Keratinocyte (primary cell): ENCODE data around the gene BLTP2. TPM values are rescaled to one million over a fixed set of nuclear protein-coding genes. Genes with fewer than 3 reads are reported as not detected.

Experiments used
- DNase-seq: peaks from one replicate; pipeline ENCODE4 v3.0.0-alpha.2; 2011; ENCODE audit warnings: low read depth, missing footprints, low spot score
- FAIRE-seq: peaks from 2 replicates; lab custom pipeline; 2011; peaks lifted over from hg19 to GRCh38; lab: Jason Lieb, UNC
- H2AFZ ChIP-seq: 2 replicates; pipeline ENCODE4 v1.6.0; 2012; ENCODE audit warnings: low read length, control low read depth, inconsistent platforms; ENCODE audit not compliant: control insufficient read depth
- H3K27ac ChIP-seq: 2 replicates; pipeline ENCODE4 v1.5.1; 2011; ENCODE audit warnings: low read length; ENCODE audit not compliant: control insufficient read depth, insufficient read depth
- H3K27me3 ChIP-seq: 3 replicates; pipeline ENCODE4 v1.6.0; 2011; ENCODE audit warnings: low read length; ENCODE audit not compliant: control insufficient read depth, insufficient read depth; ENCODE audit errors: extremely low read depth
- H3K36me3 ChIP-seq, 2 experiments: 2 replicates in 1 of 2; 3 replicates in 1 of 2; pipeline ENCODE4 v1.5.1; 2011; ENCODE audit warnings: low read length in 2 of 2, mild to moderate bottlenecking in 1 of 2; ENCODE audit not compliant: control insufficient read depth in 2 of 2, insufficient read depth in 2 of 2; ENCODE audit errors: extremely low read depth in 1 of 2
- H3K4me1 ChIP-seq: 3 replicates; pipeline ENCODE4 v1.5.1; 2011; ENCODE audit warnings: low read length; ENCODE audit not compliant: control insufficient read depth, insufficient read depth; ENCODE audit errors: extremely low read depth
- H3K4me2 ChIP-seq: 3 replicates; pipeline ENCODE4 v1.6.0; 2011; ENCODE audit warnings: low read depth, low read length; ENCODE audit not compliant: control insufficient read depth, insufficient read depth; ENCODE audit errors: extremely low read depth
- H3K4me3 ChIP-seq, 3 experiments: fragments of 200-600 bp in 1 of 3; sonication (generic) in 1 of 3; 2 replicates in 2 of 3; 3 replicates in 1 of 3; pipeline ENCODE4 v1.5.1; 2011 to 2016; ENCODE audit warnings: low read length in 3 of 3, mild to moderate bottlenecking in 3 of 3, control low read depth in 2 of 3, inconsistent platforms in 1 of 3, low read depth in 1 of 3, mixed read lengths in 1 of 3, mixed run types in 1 of 3, moderate library complexity in 1 of 3; ENCODE audit not compliant: control insufficient read depth in 2 of 3, insufficient read depth in 2 of 3; ENCODE audit errors: extremely low read depth in 1 of 3
- H3K79me2 ChIP-seq: 2 replicates; pipeline ENCODE4 v1.6.0; 2012; ENCODE audit warnings: low read length; ENCODE audit not compliant: control insufficient read depth, insufficient read depth
- H3K9ac ChIP-seq: 3 replicates; pipeline ENCODE4 v1.6.0; 2011; ENCODE audit warnings: low read length; ENCODE audit not compliant: control insufficient read depth, insufficient read depth; ENCODE audit errors: extremely low read depth
- H3K9me1 ChIP-seq: 3 replicates; pipeline ENCODE4 v1.6.0; 2011; ENCODE audit warnings: low read length; ENCODE audit not compliant: control insufficient read depth, insufficient read depth; ENCODE audit errors: extremely low read depth
- H3K9me3 ChIP-seq: 2 replicates; pipeline ENCODE4 v1.5.1; 2012; ENCODE audit warnings: low read depth, low read length; ENCODE audit not compliant: control insufficient read depth
- H4K20me1 ChIP-seq: 3 replicates; pipeline ENCODE4 v1.6.0; 2011; ENCODE audit warnings: low read length; ENCODE audit not compliant: control insufficient read depth, insufficient read depth; ENCODE audit errors: extremely low read depth
- CTCF ChIP-seq, 3 experiments: IDR thresholded peaks in 1 of 3; conservative IDR thresholded peaks in 1 of 3; optimal IDR thresholded peaks in 1 of 3; 2 replicates in 2 of 3; 3 replicates in 1 of 3; pipeline versions ENCODE3 to v1.5.1; 2011; ENCODE audit warnings: low read length in 3 of 3, mild to moderate bottlenecking in 3 of 3, moderate library complexity in 2 of 3, control low read depth in 1 of 3, inconsistent platforms in 1 of 3; ENCODE audit not compliant: insufficient read depth in 2 of 3; ENCODE audit errors: extremely low read depth in 1 of 3
- EZH2 ChIP-seq: IDR thresholded peaks from one replicate; pipeline ENCODE4 v1.6.1; 2012; ENCODE audit warnings: inconsistent platforms, mild to moderate bottlenecking, low read length, moderate library complexity
- dilution Hi-C: fragments of 300-500 bp; cut with MboI; formaldehyde crosslinking; loops from one replicate; pipeline ENCODE4 v1.7.0; 2020; ENCODE audit warnings: low sequenced_read_pairs; ENCODE audit not compliant: extremely low pct_ligation_motif_present
- polyA plus RNA-seq, 5 experiments: library from polyadenylated mRNA; depleted of rRNA in 3 of 5; stranded (reverse) in 3 of 5; stranded (forward) in 1 of 5; unstranded in 1 of 5; fragments of >200 nt; gene quantifications; 1 replicate in 1 of 5; 2 replicates in 3 of 5; 3 replicates in 1 of 5; pipeline versions ENCODE4 v1.2.1 to v1.2.3, GENCODE V29; 2011 to 2012; ENCODE audit warnings: missing spikeins in 2 of 5, low read depth in 1 of 5, low replicate concordance in 1 of 5

BLTP2 gene
- polyA plus RNA-seq, 1 donor (not counting 4 experiments of a cell fraction or from before 2014, with no cell fraction given) = 98.2 TPM

GRCh38 chr17:28622186-28622585 lies 22.8 kb downstream of the BLTP2 start:
- Histone ChIP-seq H3K27me3 (no peaks in the 10 kb centered on the region), H3K9me1 (no peaks in the 10 kb centered on the region), H3K4me3 (no peak overlapping the region), H3K9me3 (no peaks in the 10 kb centered on the region), H3K9ac (no peak overlapping the region), H3K27ac (no peak overlapping the region), H4K20me1 (no peaks in the 10 kb centered on the region), H3K79me2 (no peaks in the 10 kb centered on the region), H3K4me2 (no peak overlapping the region), H2AFZ (no peak overlapping the region), H3K36me3 (peaks cover 47 to 55% of the 10 kb centered on the region in 2 experiments), H3K4me1 (no peaks in the 10 kb centered on the region)
- dilution Hi-C loops = no loop called here
- FAIRE-seq (no peak), DNase-seq (no peak)
- TF ChIP-seq EZH2 = no peak
- TF ChIP-seq CTCF (optimal IDR thresholded peaks at IDR 0.05 in 1 of 3, IDR thresholded peaks at IDR 0.05 in 1 of 3, conservative IDR thresholded peaks at IDR 0.05 in 1 of 3; ENCODE audit: extremely low read depth in 1 of 3, insufficient read depth in 2 of 3, low read length in 3 of 3) = no peak

GRCh38 chr17:28620010-28620409 lies 24.9 kb downstream of the BLTP2 start:
- Histone ChIP-seq H3K9me3 (no peaks in the 10 kb centered on the region), H3K4me2 (no peak overlapping the region), H3K4me1 (no peaks in the 10 kb centered on the region), H3K9me1 (no peaks in the 10 kb centered on the region), H3K9ac (no peak overlapping the region), H2AFZ (no peak overlapping the region), H3K27ac (no peak overlapping the region), H3K36me3 (peaks cover 60 to 61% of the 10 kb centered on the region in 2 experiments), H4K20me1 (no peaks in the 10 kb centered on the region), H3K4me3 (no peak overlapping the region), H3K27me3 (no peaks in the 10 kb centered on the region), H3K79me2 (no peaks in the 10 kb centered on the region)
- FAIRE-seq = no peak
- TF ChIP-seq EZH2 = no peak
- no peak for TF ChIP-seq CTCF (optimal IDR thresholded peaks at IDR 0.05 in 1 of 3, IDR thresholded peaks at IDR 0.05 in 1 of 3, conservative IDR thresholded peaks at IDR 0.05 in 1 of 3; ENCODE audit: extremely low read depth in 1 of 3, insufficient read depth in 2 of 3, low read length in 3 of 3)
- dilution Hi-C loops = no loop called here
- DNase-seq = no peak
